Heart right ventricle (tissue), 16 donors: ENCODE data around the gene RBM5. TPM values are rescaled to one million over a fixed set of nuclear protein-coding genes. Genes with fewer than 3 reads are reported as not detected.

Experiments
- ATAC-seq, 8 donors: fragments of 200-7000 bp; cut with Tn5 transposase; one replicate each; pipeline ENCODE4 v1.9.1; 2020; ENCODE audit warnings: mild to moderate bottlenecking in 8 of 8, moderate library complexity in 8 of 8, moderate number of reproducible peaks in 1 of 8
- DNase-seq, 2 donors: peaks; one replicate each; pipeline ENCODE4 v3.0.0-alpha.2; 2020
- H3K27ac ChIP-seq, 10 donors: fragments of 200-600 bp; sonication (generic) in 2 of 10; one replicate each; pipeline versions ENCODE4 v1.5.0 to v1.8.0; 2020 to 2022; ENCODE audit warnings: mild to moderate bottlenecking in 3 of 10
- H3K27me3 ChIP-seq, 7 donors: fragments of 200-600 bp; one replicate each; pipeline ENCODE4 v1.8.0; 2021 to 2022; ENCODE audit warnings: mild to moderate bottlenecking in 2 of 7
- H3K36me3 ChIP-seq, 9 donors: fragments of 200-600 bp; sonication (generic) in 1 of 9; one replicate each; pipeline versions ENCODE4 v1.5.0 to v1.8.0; 2020 to 2022; ENCODE audit warnings: mild to moderate bottlenecking in 2 of 9
- H3K4me1 ChIP-seq, 9 donors: fragments of 200-600 bp; sonication (generic) in 1 of 9; one replicate each; pipeline versions ENCODE4 v1.5.0 to v1.8.0; 2020 to 2022; ENCODE audit warnings: mild to moderate bottlenecking in 4 of 9
- H3K4me3 ChIP-seq, 10 donors: fragments of 200-600 bp; sonication (generic) in 2 of 10; one replicate each; pipeline versions ENCODE4 v1.5.0 to v1.8.0; 2020 to 2022; ENCODE audit warnings: mild to moderate bottlenecking in 7 of 10, moderate library complexity in 2 of 10
- H3K9me3 ChIP-seq, 11 donors: fragments of 200-600 bp in 10 of 11; sonication (generic) in 2 of 11; one replicate each; pipeline versions ENCODE4 v1.5.0 to v1.8.0; 2013 to 2022; ENCODE audit warnings: mild to moderate bottlenecking in 2 of 11, control low read depth in 1 of 11, moderate library complexity in 1 of 11
- WGBS, 2 donors: extraction: QIAGEN DNeasy Blood & Tissue Kit; methylation state at CpG; one replicate each; pipeline ENCODE4 v1.1.7; 2013; ENCODE audit warnings: inconsistent platforms in 1 of 2; 5-methylcytosine and 5-hydroxymethylcytosine counted together
- intact Hi-C, 10 donors: fragments of 100-400 bp; cut with DNase I; formaldehyde crosslinking; loops; one replicate each; pipeline versions ENCODE4 v1.11.1 to v1.14.2; 2022
- polyA plus RNA-seq, 2 donors: library from polyadenylated mRNA; stranded (reverse); fragments of 200-250 nt; gene quantifications; one replicate each; pipeline ENCODE4 v1.2.3, GENCODE V29; 2013
- total RNA-seq, 10 donors: library from RNA; stranded (reverse); fragmentation: NEBNext Ultra II Directional in 3 of 10; extraction: Animal tissue kit (Norgen Biotek cat#: 25700) in 3 of 10; gene quantifications; one replicate each; pipeline versions ENCODE4 v1.2.1 to v1.2.4, GENCODE V29; 2021 to 2023
- TF ChIP-seq, protein P1 (sequence below), 9 donors: fragments of 200-600 bp; sonication (generic) in 2 of 9; IDR thresholded peaks; one replicate each; pipeline versions ENCODE4 v1.5.0 to v1.8.0; 2021 to 2022; ENCODE audit warnings: antibody characterized with exemption in 9 of 9, mild to moderate bottlenecking in 5 of 9, moderate library complexity in 1 of 9
- donor health status: Arrhythmogenic right ventricular cardiomyopathy.
- donor health status: ischemic (EF 13 %, LVEDD 7.1; RV severe dilation, severe dysfunction).
- donor health status: healthy with polysubstance abuse.
- donor health status: DM: no; HTN: yes; CAD: no.
- donor health status: DM: no; HTN: no; CAD: no.
- donor health status: ischemic (EF 25% LVEDD 6.9; RV normal size, moderate dysfunction).
- donor health status: ischemic (EF 25% LVEDD 5.7; RV mildly dilated, moderate dysfunction).
- donor health status: healthy.
- donor health status: DM: yes; HTN: yes; CAD: no.
- donor health status: Ischemic cardiomyopathy.
- donor health status: ischemic (EF 35%, LVEDD 5.7; RV mildly dilated, moderate dysfunction).
- donor health status: nonischemic (EF 11% LVEDD 7.7; RV severe dilation, severe dysfunction).
- donor health status: DM: yes; HTN: yes; CAD: no.
- donor health status: PGD.
- donor health status: ischemic (EF 29% LVEDD 5.4; RV normal size, mild dysfunction).
- donor health status: nonischemic (EF 23%, LVEDD 6.1; RV moderate dilation, normal function).

RBM5 gene
- total and polyA plus RNA-seq, 12 donors: 30.2 to 86.3 (median 56.8) TPM

- Histone ChIP-seq H3K27me3 (no peaks in the 10 kb centered on the region), H3K27ac (no peak overlapping the region), H3K9me3 (no peaks in the 10 kb centered on the region), H3K4me1 (peaks cover 0 to 26% (median 9%) of the 10 kb centered on the region in 9 donors), H3K36me3 (no peaks in the 10 kb centered on the region), H3K4me3 (no peak overlapping the region)
- TF ChIP-seq, protein P1, sequence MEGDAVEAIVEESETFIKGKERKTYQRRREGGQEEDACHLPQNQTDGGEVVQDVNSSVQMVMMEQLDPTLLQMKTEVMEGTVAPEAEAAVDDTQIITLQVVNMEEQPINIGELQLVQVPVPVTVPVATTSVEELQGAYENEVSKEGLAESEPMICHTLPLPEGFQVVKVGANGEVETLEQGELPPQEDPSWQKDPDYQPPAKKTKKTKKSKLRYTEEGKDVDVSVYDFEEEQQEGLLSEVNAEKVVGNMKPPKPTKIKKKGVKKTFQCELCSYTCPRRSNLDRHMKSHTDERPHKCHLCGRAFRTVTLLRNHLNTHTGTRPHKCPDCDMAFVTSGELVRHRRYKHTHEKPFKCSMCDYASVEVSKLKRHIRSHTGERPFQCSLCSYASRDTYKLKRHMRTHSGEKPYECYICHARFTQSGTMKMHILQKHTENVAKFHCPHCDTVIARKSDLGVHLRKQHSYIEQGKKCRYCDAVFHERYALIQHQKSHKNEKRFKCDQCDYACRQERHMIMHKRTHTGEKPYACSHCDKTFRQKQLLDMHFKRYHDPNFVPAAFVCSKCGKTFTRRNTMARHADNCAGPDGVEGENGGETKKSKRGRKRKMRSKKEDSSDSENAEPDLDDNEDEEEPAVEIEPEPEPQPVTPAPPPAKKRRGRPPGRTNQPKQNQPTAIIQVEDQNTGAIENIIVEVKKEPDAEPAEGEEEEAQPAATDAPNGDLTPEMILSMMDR (IDR thresholded peaks at IDR 0.05): no peak
- ATAC-seq: peak in 1 of 8 donors; percentile 23
- DNase-seq: no peak
- WGBS, 2 donors: 86 to 91% methylated on average over 13 of the region's 13 CpGs
- intact Hi-C loops: no loop called here
These were observed 51.2 kb downstream of the RBM5 start for GRCh38 chr3:50139718-50140423.

GRCh38 chr3:50140990-50141389 lies 52.3 kb downstream of the RBM5 start:
- WGBS, 2 donors: 94% methylated on average over 12 of the region's 12 CpGs
- no peak for ATAC-seq
- intact Hi-C loops: no loop called here
- DNase-seq: no peak
- Histone ChIP-seq H3K27me3 (no peaks in the 10 kb centered on the region), H3K4me1 (peaks cover 0 to 26% (median 9%) of the 10 kb centered on the region in 9 donors), H3K9me3 (no peaks in the 10 kb centered on the region), H3K36me3 (no peaks in the 10 kb centered on the region), H3K4me3 (no peak overlapping the region), H3K27ac (no peak overlapping the region)
- TF ChIP-seq, protein P1 (IDR thresholded peaks at IDR 0.05): no peak

DNA sequence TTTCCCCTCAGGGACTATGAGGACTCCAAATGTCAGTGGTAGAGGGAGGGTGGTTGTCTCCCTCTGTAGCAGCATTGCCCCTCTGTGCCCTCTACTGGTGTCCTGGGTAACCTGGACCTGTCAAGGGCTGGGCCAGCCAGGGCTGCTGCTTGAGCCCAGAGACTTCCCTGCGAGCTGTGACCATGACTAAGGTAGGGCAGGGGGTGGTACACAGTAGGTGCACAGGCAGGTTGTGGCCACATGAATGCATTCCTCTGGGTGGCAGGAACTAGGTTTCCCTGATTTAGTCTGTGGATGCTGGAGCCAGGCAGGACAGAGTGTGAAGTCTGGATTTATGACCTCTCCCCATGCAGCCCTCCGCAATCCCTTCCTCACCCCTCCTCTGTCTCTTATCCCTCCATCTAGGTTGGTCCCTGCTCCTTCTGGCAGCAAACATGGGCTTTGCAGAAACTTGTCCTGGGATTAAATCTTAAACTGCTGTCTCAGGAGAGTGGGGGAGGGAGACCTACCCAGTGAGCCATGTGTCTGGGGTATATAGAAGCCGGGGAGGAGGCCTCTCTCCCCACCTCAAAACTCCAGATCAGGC lies 57.7 kb downstream of the RBM5 start:
- H3K4me1 ChIP-seq: no peaks in the 10 kb centered on the region
- DNase-seq (no peak), ATAC-seq (peak in 1 of 8 donors; percentile 14)
- intact Hi-C loops: no loop called here
- no peak overlapping the region for H3K4me3 ChIP-seq
- no peaks in the 10 kb centered on the region for H3K36me3 ChIP-seq
- 94 to 98% methylated on average over 3 of the region's 3 CpGs for WGBS, 2 donors
- no peaks in the 10 kb centered on the region for H3K9me3 ChIP-seq
- no peaks in the 10 kb centered on the region for H3K27me3 ChIP-seq
- TF ChIP-seq, protein P1 (IDR thresholded peaks at IDR 0.05): no peak
- no peak overlapping the region for H3K27ac ChIP-seq

DNA sequence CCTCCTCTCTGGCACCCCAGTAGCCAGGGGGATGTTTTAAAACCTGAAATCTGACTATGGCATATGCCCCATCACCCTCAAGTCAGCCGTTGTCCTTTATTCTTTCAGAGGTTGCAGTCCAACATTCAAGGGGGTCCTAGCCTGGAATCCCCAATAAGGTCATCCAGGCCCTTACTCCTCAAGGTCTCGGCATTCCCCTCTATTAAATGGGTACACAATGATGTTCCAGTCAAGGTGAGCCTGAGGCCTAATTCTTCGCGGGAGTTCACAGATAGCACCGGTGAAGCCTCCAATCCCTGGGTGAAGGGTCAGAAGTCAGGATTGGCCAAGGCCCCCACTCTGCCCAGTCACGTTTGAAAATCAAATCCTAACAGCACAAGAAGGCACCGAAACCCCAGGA lies 58.3 kb downstream of the RBM5 start:
- intact Hi-C loops: no loop called here
- DNase-seq (no peak), ATAC-seq (no peak)
- H3K27ac ChIP-seq: no peak overlapping the region
- TF ChIP-seq, protein P1 (IDR thresholded peaks at IDR 0.05): no peak
- WGBS, 2 donors: 94 to 97% methylated on average over 7 of the region's 7 CpGs
- no peaks in the 10 kb centered on the region for H3K4me1 ChIP-seq
- H3K4me3 ChIP-seq: no peak overlapping the region
- no peaks in the 10 kb centered on the region for H3K27me3 ChIP-seq
- H3K9me3 ChIP-seq: no peaks in the 10 kb centered on the region
- H3K36me3 ChIP-seq: no peaks in the 10 kb centered on the region
